ENCODE measurements around the gene IMMP2L. TPM values are rescaled to one million over a fixed set of nuclear protein-coding genes. Genes with fewer than 3 reads are reported as not detected.

The IMMP2L gene
- total and polyA plus RNA-seq, 2 of the 4 experiments (the other 2 are of a cell fraction): 5.8 to 9.3 TPM

- no peak overlapping the region for H2AK9ac ChIP-seq (replicated peaks; ENCODE audit: low read depth, low read length, poor library complexity)
- H4K8ac ChIP-seq (ENCODE audit: low read depth in 2 of 2, low read length in 2 of 2): no peak overlapping the region
- H2AK5ac ChIP-seq (ENCODE audit: low read depth, low read length): no peak overlapping the region
- no peaks in the 10 kb centered on the region for H3K4me1 ChIP-seq (ENCODE audit: control insufficient read depth, insufficient read depth, low read length)
- no peak overlapping the region for H2BK20ac ChIP-seq (ENCODE audit: low read depth, low read length)
- intact Hi-C loops (cut with micrococcal nuclease) (no loop called here), dilution Hi-C loops (cut with HindIII; ENCODE audit: low sequenced_read_pairs, unreplicated experiment) (no loop called here), in situ Hi-C loops (cut with MboI; ENCODE audit: low sequenced_read_pairs) (no loop called here)
- H4K91ac ChIP-seq (ENCODE audit: insufficient read depth, low read depth, low read length): no peak overlapping the region
- no peak overlapping the region for H3K56ac ChIP-seq (ENCODE audit: extremely low read depth, insufficient read depth, low read length)
- ChIA-PET POLR2A (ENCODE audit: unreplicated experiment) (no interaction called here), CTCF (interaction anchor here (0.5 kb wide), 1 partner anchor 311 kb away, joined by 3 read pairs; no protein-coding TSS in a partner anchor)
- no peak overlapping the region for H3K4me2 ChIP-seq (ENCODE audit: low read depth, low read length)
- no peaks in the 10 kb centered on the region for H3K27me3 ChIP-seq (ENCODE audit: control insufficient read depth, insufficient read depth, low read length)
- ATAC-seq (ENCODE audit: low read depth) (no peak), DNase-seq (no peak)
- no CpG with 5 or more reads among the region's 4 CpGs for WGBS, 2 experiments (ENCODE audit: extremely low coverage in 2 of 2, insufficient read length in 1 of 2)
- no peaks in the 10 kb centered on the region for H3K9me3 ChIP-seq (ENCODE audit: control insufficient read depth, insufficient read depth, low read length)
- no peak overlapping the region for H2AFZ ChIP-seq (replicated peaks; ENCODE audit: low read length, poor library complexity)
- no peak overlapping the region for H3K23ac ChIP-seq (ENCODE audit: low read depth, low read length)
- no peak overlapping the region for H2BK5ac ChIP-seq (ENCODE audit: low read depth, low read length, poor library complexity, severe bottlenecking)
- no peaks in the 10 kb centered on the region for H3K36me3 ChIP-seq (ENCODE audit: control insufficient read depth, insufficient read depth, low read length)
- no peak overlapping the region for H4K5ac ChIP-seq (ENCODE audit: low read depth, low read length)
- H2BK120ac ChIP-seq (ENCODE audit: low read depth, low read length): no peak overlapping the region
- BruUV-seq (replicated peaks): no TSS peak
- H3K9me1 ChIP-seq (ENCODE audit: insufficient read depth, low read length): no peaks in the 10 kb centered on the region
- no peaks in the 10 kb centered on the region for H3K79me1 ChIP-seq (ENCODE audit: low read depth in 1 of 2, low read length in 2 of 2)
- no peak overlapping the region for H2BK15ac ChIP-seq (ENCODE audit: low read depth, low read length)
- no peak overlapping the region for H3K9ac ChIP-seq (ENCODE audit: low read depth, low read length)
- no peak for TF ChIP-seq CEBPB (IDR thresholded peaks at IDR 0.05; ENCODE audit: low read depth, low read length)
- no peak for TF ChIP-seq BHLHE40 (IDR thresholded peaks at IDR 0.05; ENCODE audit: low read depth, low read length)
- TF ChIP-seq USF2 (IDR thresholded peaks at IDR 0.05; ENCODE audit: low read depth, low read length): no peak
- no peak for TF ChIP-seq RAD21 (IDR thresholded peaks at IDR 0.05; ENCODE audit: low read length)
- TF ChIP-seq MAZ (IDR thresholded peaks at IDR 0.05; ENCODE audit: borderline replicate concordance, low read depth, low read length): no peak
- no peak for TF ChIP-seq ELK1 (IDR thresholded peaks at IDR 0.05; ENCODE audit: borderline replicate concordance, low read depth, low read length)
- TF ChIP-seq FOS (IDR thresholded peaks at IDR 0.05; ENCODE audit: low read depth, low read length): no peak
- no peak for TF ChIP-seq SMC3 (IDR thresholded peaks at IDR 0.05; ENCODE audit: low read depth, low read length)
- no peak for TF ChIP-seq CTCF (conservative IDR thresholded peaks at IDR 0.05; ENCODE audit: low read depth, low read length)
- TF ChIP-seq MXI1 (IDR thresholded peaks at IDR 0.05; ENCODE audit: borderline replicate concordance, low read depth, low read length): no peak
- no peak for TF ChIP-seq NFE2L2 (IDR thresholded peaks at IDR 0.05; ENCODE audit: low read depth, low read length)
- no peak for TF ChIP-seq POLR2A (IDR thresholded peaks at IDR 0.05; ENCODE audit: low read depth, low read length)
- TF ChIP-seq MAFK (IDR thresholded peaks at IDR 0.05; ENCODE audit: low read depth, low read length): no peak
- no peak for TF ChIP-seq CHD1 (IDR thresholded peaks at IDR 0.05; ENCODE audit: low read depth, low read length)
- no peak for TF ChIP-seq RFX5 (IDR thresholded peaks at IDR 0.05; ENCODE audit: low read depth, low read length)
- no peak for TF ChIP-seq RCOR1 (IDR thresholded peaks at IDR 0.05; ENCODE audit: insufficient replicate concordance, low read length)
- H3K18ac ChIP-seq (ENCODE audit: low read depth, low read length): no peak overlapping the region
- no peaks in the 10 kb centered on the region for H4K20me1 ChIP-seq (ENCODE audit: insufficient read depth, low read length)
- H3K4me3 ChIP-seq (ENCODE audit: insufficient read depth, low read depth, low read length): no peak overlapping the region
- H3K27ac ChIP-seq (ENCODE audit: insufficient read depth, low read length): no peak overlapping the region
- H3K4ac ChIP-seq (ENCODE audit: low read depth, low read length): no peak overlapping the region
- no peak overlapping the region for H3K14ac ChIP-seq (replicated peaks; ENCODE audit: low read depth, low read length)
These were observed 672.2 kb downstream of the IMMP2L start for GRCh38 chr7:110890101-110890500.
